CD4-positive, alpha-beta T cell treated with Interleukin-15 for 4 hours (primary cell): ENCODE measurements around the gene ISG20L2.
"Not testable (repeated sequence)": the region's sequence is repeated elsewhere in the genome, so short reads cannot be mapped to it uniquely, and the experiment has no call there.

ENCODE experiments used
- DNase-seq: peaks from one replicate; pipeline ENCODE4 v3.0.0-alpha.2; 2020; ENCODE audit warnings: low spot score

ISG20L2 gene

GRCh38 chr1:156728599-156729462 lies at the start of gene ISG20L2:
TSS of gene ISG20L2 (minus strand) at chr1:156728766. CDS start at chr1:156727652, 1,114 bp downstream.
- peak; percentile 92 for DNase-seq

DNA sequence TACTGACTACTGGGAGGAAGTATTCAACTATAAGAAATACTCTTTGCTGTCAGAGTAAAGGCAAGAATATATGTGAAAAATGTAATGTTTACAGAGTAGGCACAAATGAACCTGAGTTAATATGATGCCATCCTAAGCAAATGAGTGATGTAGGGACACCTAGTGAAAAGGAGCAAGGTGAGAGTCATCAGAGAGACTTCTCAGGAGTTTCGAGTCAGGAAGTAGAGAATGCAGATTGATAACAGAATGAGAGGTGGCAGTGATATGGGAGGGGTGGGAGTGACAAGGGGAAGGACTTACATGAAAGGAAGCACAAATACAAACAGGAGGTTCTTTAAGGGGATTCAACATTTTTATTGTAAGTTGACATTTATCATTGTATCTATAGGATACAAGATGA lies 49.0 kb upstream of the ISG20L2 start:
- DNase-seq: no peak

DNA sequence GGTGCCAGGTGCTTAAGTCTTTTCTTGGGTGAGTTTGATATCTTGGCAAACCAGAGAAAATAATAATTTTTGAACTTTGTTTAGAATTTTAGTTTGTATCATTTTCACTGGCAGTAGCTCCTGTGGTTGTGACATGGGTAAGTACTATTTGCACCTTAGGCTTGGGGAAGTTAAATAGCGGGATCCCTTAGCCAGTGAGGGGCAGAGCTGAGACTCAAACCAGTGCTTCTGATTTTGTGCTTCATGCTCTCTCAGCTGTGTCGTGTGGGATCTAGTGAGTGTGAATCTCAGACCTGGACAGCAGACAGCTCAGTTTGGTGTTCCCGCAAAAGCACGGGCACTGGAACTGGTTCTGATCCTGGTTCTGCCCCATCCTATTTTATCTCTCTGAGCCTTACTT lies 48.4 kb upstream of the ISG20L2 start:
- no peak for DNase-seq

- DNase-seq: no peak
Measured at GRCh38 chr1:156775799-156776198, 47.2 kb upstream of the ISG20L2 start.

DNA sequence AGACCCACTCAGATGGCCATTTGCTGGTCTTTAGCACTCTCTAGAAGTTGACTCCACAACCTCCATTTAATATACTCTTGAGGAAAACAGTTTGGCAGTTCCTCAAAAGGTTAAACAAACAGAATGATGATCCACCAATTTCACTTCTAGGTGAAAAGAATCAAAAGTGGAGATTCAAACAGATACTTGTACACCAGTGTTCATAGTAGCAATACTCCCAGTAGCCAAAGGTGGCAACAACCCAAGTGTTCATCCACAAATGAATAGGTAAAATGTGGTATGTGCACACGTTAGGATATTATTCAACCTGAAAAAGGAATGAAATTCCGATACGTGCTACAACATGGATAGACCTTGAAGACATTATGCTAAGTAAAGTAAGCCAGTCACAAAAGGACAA lies 45.0 kb upstream of the ISG20L2 start:
- no peak for DNase-seq

GRCh38 chr1:156772728-156773497 lies 44.3 kb upstream of the ISG20L2 start:
- no peak for DNase-seq

GRCh38 chr1:156772222-156772621 lies 43.7 kb upstream of the ISG20L2 start:
- DNase-seq: no peak

- DNase-seq: no peak
Measured at GRCh38 chr1:156768610-156769295, 40.2 kb upstream of the ISG20L2 start.

- no peak for DNase-seq
Measured at GRCh38 chr1:156767879-156768604, 39.5 kb upstream of the ISG20L2 start.

GRCh38 chr1:156767101-156767878 lies 38.7 kb upstream of the ISG20L2 start, which contains the start of gene PRCC:
TSS of gene PRCC (plus strand) at chr1:156767535. CDS start at chr1:156767772, 237 bp downstream.
- peak; percentile 99 for DNase-seq

DNA sequence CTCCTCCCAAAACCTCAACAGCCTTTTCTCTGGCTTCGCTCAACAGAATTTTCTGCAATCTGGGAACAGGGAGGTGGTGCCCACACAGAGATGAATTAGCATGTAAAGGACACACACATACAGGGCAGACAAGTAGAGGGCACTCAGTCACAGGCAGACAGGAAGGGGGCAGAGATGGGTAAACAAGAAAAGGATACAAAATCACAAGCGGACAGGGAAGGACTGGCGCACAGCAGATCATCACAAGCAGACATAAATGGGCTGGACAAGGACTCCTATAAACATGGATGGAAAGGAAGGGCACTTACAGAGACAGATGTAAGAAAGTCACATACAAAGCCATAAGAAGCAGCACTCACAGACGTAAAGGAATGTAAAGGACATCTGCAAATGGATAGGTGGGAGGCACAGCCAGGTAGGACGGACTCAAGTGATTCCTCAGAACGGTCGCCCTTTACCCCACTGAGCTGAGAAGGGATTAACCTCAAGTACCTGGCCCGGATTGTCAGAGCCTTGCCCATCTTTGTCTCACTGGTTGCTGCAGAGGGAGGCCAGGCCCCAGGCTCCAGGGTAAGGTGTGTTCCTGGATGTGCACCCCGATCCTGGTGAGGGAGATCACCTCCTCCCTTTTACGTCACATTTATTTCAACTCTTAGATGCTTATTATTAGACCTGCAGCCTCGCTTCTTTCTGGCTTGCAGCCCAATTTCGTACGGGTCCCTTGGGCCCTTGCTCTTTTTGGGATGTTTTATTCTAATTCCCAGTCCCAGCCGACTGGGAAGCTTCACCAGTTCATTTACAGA lies 37.9 kb upstream of the ISG20L2 start:
- no peak for DNase-seq

DNA sequence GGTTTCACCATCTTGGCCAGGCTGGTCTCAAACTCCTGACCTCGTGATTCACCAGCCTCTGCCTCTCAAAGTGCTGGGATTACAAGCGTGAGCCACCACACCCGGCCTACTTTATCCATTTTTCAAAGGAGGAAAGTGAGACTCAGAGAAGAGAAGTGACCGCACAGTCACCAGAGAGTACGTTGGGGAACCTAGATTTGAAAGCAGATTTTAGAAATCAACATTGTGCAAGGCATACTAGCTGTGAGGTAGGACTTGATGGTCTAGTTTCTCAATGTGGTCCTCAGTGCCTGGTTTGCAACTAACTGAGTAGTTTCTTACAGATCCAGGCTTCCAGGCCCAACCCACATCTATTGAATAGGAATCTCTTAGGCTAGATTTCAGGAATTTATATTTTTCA lies 37.1 kb upstream of the ISG20L2 start:
- no peak for DNase-seq

DNA sequence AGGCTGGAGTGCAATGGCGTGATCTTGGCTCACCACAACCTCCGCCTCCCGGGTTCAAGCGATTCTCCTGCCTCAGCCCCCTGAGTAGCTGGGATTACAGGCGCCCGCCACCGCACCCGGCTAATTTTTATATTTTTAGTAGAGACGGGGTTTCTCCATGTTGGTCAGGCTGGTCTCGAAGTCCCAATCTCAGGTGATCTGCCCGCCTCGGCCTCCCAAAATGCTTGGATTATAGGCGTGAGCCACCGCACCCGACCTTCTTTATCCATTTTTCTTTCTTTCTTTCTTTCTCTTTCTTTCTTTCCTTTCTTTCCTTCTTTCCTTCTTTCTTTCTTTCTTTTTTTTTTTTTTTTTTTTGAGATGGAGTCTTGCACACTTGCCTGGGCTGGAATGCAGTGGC lies 36.6 kb upstream of the ISG20L2 start:
- DNase-seq: not testable (repeated sequence)

GRCh38 chr1:156760796-156761104 lies 32.2 kb upstream of the ISG20L2 start:
- no peak for DNase-seq

DNA sequence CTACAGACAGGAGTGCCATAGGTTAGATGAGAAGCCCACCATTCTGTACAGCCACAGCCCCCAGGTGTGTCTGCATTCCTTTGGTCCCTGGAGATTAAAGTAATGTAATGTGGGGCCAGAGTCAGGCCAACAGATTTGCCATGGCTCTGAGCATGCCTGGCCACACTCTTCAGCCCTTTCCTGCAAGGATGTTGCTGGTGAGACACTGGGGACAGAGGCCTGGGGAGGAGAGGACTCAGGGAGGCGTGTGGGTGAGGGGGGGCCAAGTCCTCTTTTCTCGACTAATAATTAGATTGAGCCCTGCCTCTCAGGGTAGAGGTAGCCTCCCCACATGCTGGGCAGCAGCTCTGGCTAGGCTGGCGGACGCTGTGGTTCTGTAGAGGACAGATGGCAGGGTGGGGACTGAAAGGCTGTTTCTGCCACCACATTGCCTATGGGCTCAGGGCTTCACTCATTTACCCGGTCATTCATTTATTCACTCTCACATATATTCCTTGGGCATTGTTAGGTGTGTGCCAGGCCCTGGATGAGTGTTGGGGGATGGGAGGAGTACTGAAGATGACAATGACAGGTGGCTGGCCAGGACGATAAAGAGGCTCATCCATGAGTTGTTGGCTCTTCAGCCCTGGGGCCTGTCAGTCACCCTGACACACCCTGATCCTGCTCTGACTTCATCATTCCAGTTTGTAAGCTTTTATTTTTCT lies 31.7 kb upstream of the ISG20L2 start:
- DNase-seq: no peak

DNA sequence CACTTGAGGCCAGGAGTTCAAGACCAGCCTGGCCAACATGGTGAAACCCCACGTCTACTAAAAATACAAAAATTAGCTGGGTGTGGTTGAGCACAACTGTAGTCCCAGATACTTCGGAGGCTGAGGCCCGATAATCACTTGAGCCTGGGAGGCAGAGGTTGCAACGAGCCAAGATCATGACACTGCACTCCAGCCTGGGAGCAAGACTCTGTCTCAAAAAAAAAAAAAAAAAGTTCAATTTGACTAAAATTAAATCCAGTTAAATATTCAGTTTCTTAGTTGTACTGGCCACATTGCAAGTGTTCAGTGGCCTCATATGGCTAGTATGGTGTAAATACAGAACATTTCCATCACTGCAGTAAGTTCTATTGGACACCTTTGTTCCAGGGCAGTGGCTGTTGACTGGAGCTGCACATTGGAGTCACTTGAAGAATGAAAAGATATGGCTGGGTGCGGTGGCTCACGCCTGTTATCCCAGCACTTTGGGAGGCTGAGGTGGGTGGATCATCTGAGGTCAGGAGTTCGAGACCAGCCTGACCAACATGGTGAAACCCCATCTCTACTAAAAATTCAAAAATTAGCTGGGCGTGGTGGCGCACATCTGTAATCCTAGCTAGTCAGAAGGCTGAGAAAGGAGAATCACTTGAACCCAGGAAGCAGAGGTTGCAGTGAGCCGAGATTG lies 29.1 kb upstream of the ISG20L2 start:
- DNase-seq: not testable (repeated sequence)

GRCh38 chr1:156756355-156756754 lies 27.8 kb upstream of the ISG20L2 start:
- DNase-seq: no peak

- no peak for DNase-seq
Measured at GRCh38 chr1:156755527-156755950, 27.0 kb upstream of the ISG20L2 start.

GRCh38 chr1:156754219-156754618 lies 25.7 kb upstream of the ISG20L2 start:
- DNase-seq: no peak
